Karpas-422 (cell line): ENCODE data around the gene DENND1C. TPM values are rescaled to one million over a fixed set of nuclear protein-coding genes. Genes with fewer than 3 reads are reported as not detected.

Experiments
- DNase-seq: peaks from one replicate; pipeline ENCODE4 v3.0.0-alpha.2; 2015
- H2AFZ ChIP-seq: fragments of 200-600 bp; sonication (generic); 2 replicates; pipeline ENCODE4 v1.6.1; 2014; ENCODE audit warnings: antibody characterized with exemption, low read length, mixed read lengths
- H3K27ac ChIP-seq: fragments of 200-600 bp; sonication (generic); 2 replicates; pipeline ENCODE4 v1.5.1; 2014; ENCODE audit warnings: mild to moderate bottlenecking, low read length, moderate library complexity
- H3K27me3 ChIP-seq: fragments of 200-600 bp; sonication (generic); 2 replicates; pipeline ENCODE4 v1.6.1; 2014; ENCODE audit warnings: low read length, mixed read lengths
- H3K36me3 ChIP-seq: fragments of 200-600 bp; sonication (generic); 2 replicates; pipeline ENCODE4 v1.6.1; 2014; ENCODE audit warnings: low read length, mixed read lengths; ENCODE audit not compliant: insufficient read depth
- H3K4me1 ChIP-seq: fragments of 200-600 bp; sonication (generic); 2 replicates; pipeline ENCODE4 v1.6.1; 2014; ENCODE audit warnings: mild to moderate bottlenecking, low read length, mixed read lengths
- H3K4me2 ChIP-seq: fragments of 200-600 bp; sonication (generic); 2 replicates; pipeline ENCODE4 v1.6.1; 2014; ENCODE audit warnings: low read length, low read depth, mild to moderate bottlenecking; ENCODE audit not compliant: poor library complexity, severe bottlenecking
- H3K4me3 ChIP-seq: fragments of 200-600 bp; sonication (generic); 2 replicates; pipeline ENCODE4 v1.5.1; 2014; ENCODE audit warnings: mild to moderate bottlenecking, antibody characterized with exemption, low read length, mixed read lengths
- H3K79me2 ChIP-seq: fragments of 200-600 bp; sonication (generic); 2 replicates; pipeline ENCODE4 v1.6.1; 2014; ENCODE audit warnings: mild to moderate bottlenecking, low read length, mixed read lengths
- H3K9ac ChIP-seq: fragments of 200-600 bp; sonication (generic); 2 replicates; pipeline ENCODE4 v1.6.0; 2014; ENCODE audit warnings: low read length
- H3K9me2 ChIP-seq: fragments of 200-600 bp; sonication (generic), shearing (Covaris generic); replicated peaks from 2 replicates; pipeline ENCODE4 v1.6.0; 2014; ENCODE audit warnings: mild to moderate bottlenecking, low read length, moderate library complexity; ENCODE audit not compliant: insufficient read depth
- H3K9me3 ChIP-seq: fragments of 300-700, 200-600 bp; sonication (generic); 2 replicates; pipeline ENCODE4 v1.6.1; 2014; ENCODE audit warnings: low read length, mixed read lengths
- H4K20me1 ChIP-seq: fragments of 200-600 bp; sonication (generic); 2 replicates; pipeline ENCODE4 v1.6.1; 2014; ENCODE audit warnings: mild to moderate bottlenecking, antibody characterized with exemption, low read length, low read depth; ENCODE audit not compliant: insufficient read depth
- total RNA-seq: library from RNA; depleted of rRNA; stranded (reverse); fragments of >200 nt; shearing (Covaris generic); gene quantifications from 2 replicates; pipeline ENCODE4 v1.2.3, GENCODE V29; 2014; ENCODE audit warnings: low replicate concordance

The DENND1C gene
- total RNA-seq, 1 experiment from 2014 or later = 19.2 TPM

GRCh38 chr19:6500837-6501739, 19.5 kb upstream of the DENND1C start:
- Histone ChIP-seq H3K9me2 (no peaks in the 10 kb centered on the region), H3K79me2 (no peaks in the 10 kb centered on the region), H3K4me2 (no peak overlapping the region), H2AFZ (no peak overlapping the region), H3K9me3 (no peaks in the 10 kb centered on the region), H3K36me3 (no peaks in the 10 kb centered on the region), H3K27me3 (no peaks in the 10 kb centered on the region), H3K4me3 (no peak overlapping the region), H3K9ac (no peak overlapping the region), H3K27ac (no peak overlapping the region), H4K20me1 (no peaks in the 10 kb centered on the region), H3K4me1 (peaks cover 11% of the 10 kb centered on the region)
- DNase-seq = no peak

- H3K4me2 ChIP-seq = no peak overlapping the region
- H4K20me1 ChIP-seq = no peaks in the 10 kb centered on the region
- peak; percentile 36 for DNase-seq
- no peaks in the 10 kb centered on the region for H3K9me2 ChIP-seq
- H3K36me3 ChIP-seq = no peaks in the 10 kb centered on the region
- peaks cover 11% of the 10 kb centered on the region for H3K4me1 ChIP-seq
- no peak overlapping the region for H3K4me3 ChIP-seq
- no peaks in the 10 kb centered on the region for H3K9me3 ChIP-seq
- H2AFZ ChIP-seq = no peak overlapping the region
- no peak overlapping the region for H3K27ac ChIP-seq
- H3K79me2 ChIP-seq = no peaks in the 10 kb centered on the region
- H3K9ac ChIP-seq = no peak overlapping the region
- H3K27me3 ChIP-seq = no peaks in the 10 kb centered on the region
These were observed 17.6 kb upstream of the DENND1C start for GRCh38 chr19:6499052-6499790.

- no peaks in the 10 kb centered on the region for H3K36me3 ChIP-seq
- H3K9ac ChIP-seq = no peak overlapping the region
- DNase-seq = peak; percentile 43
- peaks cover 11% of the 10 kb centered on the region for H3K4me1 ChIP-seq
- H4K20me1 ChIP-seq = no peaks in the 10 kb centered on the region
- H3K79me2 ChIP-seq = no peaks in the 10 kb centered on the region
- H3K27ac ChIP-seq = no peak overlapping the region
- H3K9me2 ChIP-seq = no peaks in the 10 kb centered on the region
- H3K4me3 ChIP-seq = no peak overlapping the region
- no peak overlapping the region for H3K4me2 ChIP-seq
- H3K27me3 ChIP-seq = no peaks in the 10 kb centered on the region
- no peaks in the 10 kb centered on the region for H3K9me3 ChIP-seq
- H2AFZ ChIP-seq = no peak overlapping the region
These were observed 16.9 kb upstream of the DENND1C start for GRCh38 chr19:6498294-6499036.

- H2AFZ ChIP-seq = no peak overlapping the region
- no peaks in the 10 kb centered on the region for H3K9me2 ChIP-seq
- no peaks in the 10 kb centered on the region for H3K27me3 ChIP-seq
- DNase-seq = peak; percentile 22
- no peak overlapping the region for H3K27ac ChIP-seq
- no peaks in the 10 kb centered on the region for H3K36me3 ChIP-seq
- H3K4me1 ChIP-seq = no peaks in the 10 kb centered on the region
- H3K79me2 ChIP-seq = no peaks in the 10 kb centered on the region
- no peak overlapping the region for H3K9ac ChIP-seq
- no peak overlapping the region for H3K4me2 ChIP-seq
- H3K4me3 ChIP-seq = no peak overlapping the region
- no peaks in the 10 kb centered on the region for H4K20me1 ChIP-seq
- H3K9me3 ChIP-seq = no peaks in the 10 kb centered on the region
These were observed 14.4 kb upstream of the DENND1C start for GRCh38 chr19:6495947-6496346.

- Histone ChIP-seq H3K9me3 (no peaks in the 10 kb centered on the region), H3K79me2 (no peaks in the 10 kb centered on the region), H2AFZ (no peak overlapping the region), H3K9me2 (no peaks in the 10 kb centered on the region), H3K27ac (no peak overlapping the region), H3K27me3 (no peaks in the 10 kb centered on the region), H3K9ac (no peak overlapping the region), H3K4me1 (peaks cover 8% of the 10 kb centered on the region), H4K20me1 (no peaks in the 10 kb centered on the region), H3K4me3 (no peak overlapping the region), H3K4me2 (no peak overlapping the region), H3K36me3 (no peaks in the 10 kb centered on the region)
- peak; percentile 23 for DNase-seq
These were observed 12.9 kb upstream of the DENND1C start for GRCh38 chr19:6494438-6495036.

- H2AFZ ChIP-seq = no peak overlapping the region
- H3K79me2 ChIP-seq = no peaks in the 10 kb centered on the region
- no peak overlapping the region for H3K4me3 ChIP-seq
- H3K9ac ChIP-seq = no peak overlapping the region
- H4K20me1 ChIP-seq = no peaks in the 10 kb centered on the region
- H3K9me3 ChIP-seq = no peaks in the 10 kb centered on the region
- no peak overlapping the region for H3K4me2 ChIP-seq
- no peaks in the 10 kb centered on the region for H3K36me3 ChIP-seq
- peaks cover 13% of the 10 kb centered on the region for H3K4me1 ChIP-seq
- H3K27me3 ChIP-seq = no peaks in the 10 kb centered on the region
- DNase-seq = no peak
- no peaks in the 10 kb centered on the region for H3K9me2 ChIP-seq
- H3K27ac ChIP-seq = no peak overlapping the region
These were observed 10.4 kb upstream of the DENND1C start for GRCh38 chr19:6491802-6492592.

GRCh38 chr19:6490134-6490533, 8.5 kb upstream of the DENND1C start:
- Histone ChIP-seq H3K4me3 (peak overlapping the region; percentile 70), H3K27me3 (no peaks in the 10 kb centered on the region), H3K4me1 (peaks cover 13% of the 10 kb centered on the region), H3K36me3 (no peaks in the 10 kb centered on the region), H2AFZ (peak overlapping the region; percentile 92), H3K9me3 (no peaks in the 10 kb centered on the region), H3K79me2 (no peaks in the 10 kb centered on the region), H3K9ac (peak overlapping the region; percentile 76), H3K27ac (peak overlapping the region; percentile 52; the same call in 1 of the 2 replicates), H3K4me2 (peak overlapping the region; percentile 83), H3K9me2 (no peaks in the 10 kb centered on the region), H4K20me1 (no peaks in the 10 kb centered on the region)
- DNase-seq = peak; percentile 49
